ENCODE results near the gene SH3GLB1. TPM values are rescaled to one million over a fixed set of nuclear protein-coding genes. Genes with fewer than 3 reads are reported as not detected.

Gene SH3GLB1
- total RNA-seq, 1 experiment from 2014 or later: 48.7 TPM

DNA sequence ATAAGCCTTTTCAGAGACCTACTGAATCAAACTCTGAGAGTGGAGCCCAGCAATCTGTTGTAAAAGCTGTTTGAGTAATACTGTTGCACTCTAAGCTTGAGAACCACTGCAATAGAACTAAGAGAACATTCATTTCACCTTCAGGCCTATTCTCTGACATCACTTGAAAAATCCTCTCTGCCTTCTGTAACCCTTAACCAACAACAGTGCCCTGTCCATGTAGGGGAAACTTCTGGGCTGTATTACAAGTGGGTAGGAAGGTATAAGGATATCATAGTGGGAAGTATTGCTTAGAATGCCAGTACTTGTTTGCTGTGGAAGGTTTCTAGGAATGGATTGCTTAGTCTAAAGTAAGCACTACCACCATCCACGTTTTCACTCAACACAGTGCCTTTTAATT, 42.9 kb downstream of the SH3GLB1 start:
- no peaks in the 10 kb centered on the region for H3K9me3 ChIP-seq
- intact Hi-C loops (cut with micrococcal nuclease; ENCODE audit: unreplicated experiment): loop anchor here (2.0 kb wide), 1 partner anchor 27 kb away; no protein-coding TSS in a partner anchor
- no peaks in the 10 kb centered on the region for H3K27me3 ChIP-seq (replicated peaks; ENCODE audit: control insufficient read depth, insufficient read depth, low read length)
- H3K4me1 ChIP-seq: peaks cover 14% of the 10 kb centered on the region; the same call in 1 of the 2 replicates
- H3K36me3 ChIP-seq (ENCODE audit: control insufficient read depth, insufficient read depth, low read length): no peaks in the 10 kb centered on the region
- H3K4me1 Mint-ChIP-seq (ENCODE audit: low read depth, unreplicated experiment): peaks cover 13% of the 10 kb centered on the region
- peaks cover 7% of the 10 kb centered on the region for H3K36me3 Mint-ChIP-seq (ENCODE audit: insufficient read depth, unreplicated experiment)
- TF ChIP-seq, protein P1, sequence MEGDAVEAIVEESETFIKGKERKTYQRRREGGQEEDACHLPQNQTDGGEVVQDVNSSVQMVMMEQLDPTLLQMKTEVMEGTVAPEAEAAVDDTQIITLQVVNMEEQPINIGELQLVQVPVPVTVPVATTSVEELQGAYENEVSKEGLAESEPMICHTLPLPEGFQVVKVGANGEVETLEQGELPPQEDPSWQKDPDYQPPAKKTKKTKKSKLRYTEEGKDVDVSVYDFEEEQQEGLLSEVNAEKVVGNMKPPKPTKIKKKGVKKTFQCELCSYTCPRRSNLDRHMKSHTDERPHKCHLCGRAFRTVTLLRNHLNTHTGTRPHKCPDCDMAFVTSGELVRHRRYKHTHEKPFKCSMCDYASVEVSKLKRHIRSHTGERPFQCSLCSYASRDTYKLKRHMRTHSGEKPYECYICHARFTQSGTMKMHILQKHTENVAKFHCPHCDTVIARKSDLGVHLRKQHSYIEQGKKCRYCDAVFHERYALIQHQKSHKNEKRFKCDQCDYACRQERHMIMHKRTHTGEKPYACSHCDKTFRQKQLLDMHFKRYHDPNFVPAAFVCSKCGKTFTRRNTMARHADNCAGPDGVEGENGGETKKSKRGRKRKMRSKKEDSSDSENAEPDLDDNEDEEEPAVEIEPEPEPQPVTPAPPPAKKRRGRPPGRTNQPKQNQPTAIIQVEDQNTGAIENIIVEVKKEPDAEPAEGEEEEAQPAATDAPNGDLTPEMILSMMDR (IDR thresholded peaks at IDR 0.05; ENCODE audit: insufficient read depth in 1 of 2, low read depth in 1 of 2, low read length in 1 of 2, severe bottlenecking in 1 of 2, unreplicated experiment in 1 of 2): no peak
- H3K4me3 ChIP-seq (ENCODE audit: low read depth, low read length): no peak overlapping the region
- no TSS peak for BruUV-seq (replicated peaks)
- no peaks in the 10 kb centered on the region for H3K9me3 Mint-ChIP-seq (ENCODE audit: unreplicated experiment)
- ChIA-PET CTCF (interaction anchor here (1.8 kb wide), 1 partner anchor 43 kb away, joined by 5 read pairs; the partner anchor contains the start of gene SH3GLB1), POLR2A (no interaction called here)
- H3K4me3 Mint-ChIP-seq (ENCODE audit: unreplicated experiment): no peak overlapping the region
- DNase-seq: no peak
- no peak overlapping the region for H3K27ac Mint-ChIP-seq (ENCODE audit: unreplicated experiment)
- H3K27me3 Mint-ChIP-seq (ENCODE audit: insufficient read depth, unreplicated experiment): no peaks in the 10 kb centered on the region

DNA sequence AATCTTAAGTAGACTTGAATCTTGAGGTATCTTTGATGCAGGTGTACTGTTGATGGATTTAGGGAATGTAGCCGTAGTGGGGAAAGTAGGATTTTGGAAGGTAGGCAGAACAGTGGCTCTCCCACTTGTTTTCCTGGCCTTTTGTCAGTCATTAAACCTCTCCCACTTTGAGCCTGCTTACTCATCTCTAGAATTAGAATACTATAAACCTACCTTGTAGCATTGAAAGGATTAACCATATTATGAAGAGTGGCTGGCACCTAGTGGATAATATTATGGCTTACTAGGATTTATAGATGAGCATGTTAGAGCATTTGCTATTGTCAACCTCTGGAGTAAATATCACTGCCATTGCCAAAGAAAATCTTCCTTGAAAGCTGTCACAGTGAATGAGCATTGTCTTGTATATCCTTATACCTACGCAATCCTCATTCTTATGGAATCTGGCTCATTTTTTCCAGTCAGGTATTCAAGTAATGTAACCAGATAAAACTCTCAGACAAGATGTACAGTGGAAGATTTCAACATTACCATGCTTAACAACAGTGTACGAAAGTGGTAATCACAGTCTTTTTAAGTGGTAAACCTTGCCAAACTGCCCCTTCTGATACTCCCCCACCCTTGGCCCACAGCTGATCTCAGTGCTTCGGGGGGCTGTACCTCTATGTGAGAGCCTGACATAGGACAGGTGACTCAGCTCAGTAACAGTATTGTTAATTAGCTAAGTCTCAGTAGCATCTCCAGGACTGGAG, 44.4 kb downstream of the SH3GLB1 start:
- intact Hi-C loops (cut with micrococcal nuclease; ENCODE audit: unreplicated experiment): no loop called here
- no peaks in the 10 kb centered on the region for H3K36me3 ChIP-seq (ENCODE audit: control insufficient read depth, insufficient read depth, low read length)
- H3K4me1 ChIP-seq: peaks cover 19% of the 10 kb centered on the region
- Mint-ChIP-seq H3K9me3 (ENCODE audit: unreplicated experiment) (no peaks in the 10 kb centered on the region), H3K36me3 (ENCODE audit: insufficient read depth, unreplicated experiment) (peaks cover 7% of the 10 kb centered on the region), H3K27me3 (ENCODE audit: insufficient read depth, unreplicated experiment) (no peaks in the 10 kb centered on the region), H3K27ac (ENCODE audit: unreplicated experiment) (no peak overlapping the region), H3K4me3 (ENCODE audit: unreplicated experiment) (no peak overlapping the region), H3K4me1 (ENCODE audit: low read depth, unreplicated experiment) (peaks cover 13% of the 10 kb centered on the region)
- POLR2A ChIA-PET: no interaction called here
- H3K27me3 ChIP-seq (replicated peaks; ENCODE audit: control insufficient read depth, insufficient read depth, low read length): no peaks in the 10 kb centered on the region
- no TSS peak for BruUV-seq (replicated peaks)
- H3K9me3 ChIP-seq: no peaks in the 10 kb centered on the region
- DNase-seq: no peak
- TF ChIP-seq, protein P1 (IDR thresholded peaks at IDR 0.05; ENCODE audit: insufficient read depth in 1 of 2, low read depth in 1 of 2, low read length in 1 of 2, severe bottlenecking in 1 of 2, unreplicated experiment in 1 of 2): no peak
- CTCF ChIA-PET: no interaction called here
- H3K4me3 ChIP-seq (ENCODE audit: low read depth, low read length): no peak overlapping the region

DNA sequence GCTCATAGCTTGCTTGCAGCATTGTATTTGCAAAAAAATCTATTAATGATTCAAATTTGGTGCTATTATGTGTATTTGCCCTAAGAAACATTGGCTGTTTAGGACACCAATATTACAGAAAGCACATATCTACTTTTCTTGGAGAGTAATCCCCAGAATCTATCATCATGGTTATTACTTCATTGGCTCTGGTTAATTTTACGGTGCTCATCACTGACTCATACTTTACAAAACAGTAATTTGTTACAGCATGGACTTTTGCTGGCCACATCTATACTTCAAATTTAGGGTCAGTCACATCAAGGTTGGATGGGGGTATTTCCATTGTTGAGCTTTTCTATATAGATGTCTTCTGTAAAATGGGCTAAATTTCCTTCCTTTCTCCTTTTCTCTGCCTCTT, 45.7 kb downstream of the SH3GLB1 start:
- intact Hi-C loops (cut with micrococcal nuclease; ENCODE audit: unreplicated experiment): loop anchor here (5.0 kb wide), 1 partner anchor 248 kb away; no protein-coding TSS in a partner anchor
- no peak overlapping the region for H3K4me3 Mint-ChIP-seq (ENCODE audit: unreplicated experiment)
- DNase-seq: no peak
- no peaks in the 10 kb centered on the region for H3K27me3 Mint-ChIP-seq (ENCODE audit: insufficient read depth, unreplicated experiment)
- CTCF ChIA-PET: no interaction called here
- POLR2A ChIA-PET: no interaction called here
- peaks cover 18% of the 10 kb centered on the region for H3K4me1 Mint-ChIP-seq (ENCODE audit: low read depth, unreplicated experiment)
- no peaks in the 10 kb centered on the region for H3K9me3 Mint-ChIP-seq (ENCODE audit: unreplicated experiment)
- TF ChIP-seq, protein P1 (IDR thresholded peaks at IDR 0.05; ENCODE audit: insufficient read depth in 1 of 2, low read depth in 1 of 2, low read length in 1 of 2, severe bottlenecking in 1 of 2, unreplicated experiment in 1 of 2): no peak
- no peaks in the 10 kb centered on the region for H3K36me3 ChIP-seq (ENCODE audit: control insufficient read depth, insufficient read depth, low read length)
- no peaks in the 10 kb centered on the region for H3K27me3 ChIP-seq (replicated peaks; ENCODE audit: control insufficient read depth, insufficient read depth, low read length)
- no peaks in the 10 kb centered on the region for H3K9me3 ChIP-seq
- no peak overlapping the region for H3K27ac Mint-ChIP-seq (ENCODE audit: unreplicated experiment)
- H3K4me1 ChIP-seq: peaks cover 24% of the 10 kb centered on the region
- H3K4me3 ChIP-seq (ENCODE audit: low read depth, low read length): no peak overlapping the region
- no TSS peak for BruUV-seq (replicated peaks)
- H3K36me3 Mint-ChIP-seq (ENCODE audit: insufficient read depth, unreplicated experiment): peaks cover 7% of the 10 kb centered on the region

All from Caco-2 (cell line).